Measurements from ENCODE around the gene TOMM7. TPM values are rescaled to one million over a fixed set of nuclear protein-coding genes. Genes with fewer than 3 reads are reported as not detected.

TOMM7 gene
- total and polyA plus RNA-seq, 9 of the 15 experiments (the other 6 are each of a cell fraction or from before 2014, with no cell fraction given): 283 to 1,717 (median 638) TPM

DNA sequence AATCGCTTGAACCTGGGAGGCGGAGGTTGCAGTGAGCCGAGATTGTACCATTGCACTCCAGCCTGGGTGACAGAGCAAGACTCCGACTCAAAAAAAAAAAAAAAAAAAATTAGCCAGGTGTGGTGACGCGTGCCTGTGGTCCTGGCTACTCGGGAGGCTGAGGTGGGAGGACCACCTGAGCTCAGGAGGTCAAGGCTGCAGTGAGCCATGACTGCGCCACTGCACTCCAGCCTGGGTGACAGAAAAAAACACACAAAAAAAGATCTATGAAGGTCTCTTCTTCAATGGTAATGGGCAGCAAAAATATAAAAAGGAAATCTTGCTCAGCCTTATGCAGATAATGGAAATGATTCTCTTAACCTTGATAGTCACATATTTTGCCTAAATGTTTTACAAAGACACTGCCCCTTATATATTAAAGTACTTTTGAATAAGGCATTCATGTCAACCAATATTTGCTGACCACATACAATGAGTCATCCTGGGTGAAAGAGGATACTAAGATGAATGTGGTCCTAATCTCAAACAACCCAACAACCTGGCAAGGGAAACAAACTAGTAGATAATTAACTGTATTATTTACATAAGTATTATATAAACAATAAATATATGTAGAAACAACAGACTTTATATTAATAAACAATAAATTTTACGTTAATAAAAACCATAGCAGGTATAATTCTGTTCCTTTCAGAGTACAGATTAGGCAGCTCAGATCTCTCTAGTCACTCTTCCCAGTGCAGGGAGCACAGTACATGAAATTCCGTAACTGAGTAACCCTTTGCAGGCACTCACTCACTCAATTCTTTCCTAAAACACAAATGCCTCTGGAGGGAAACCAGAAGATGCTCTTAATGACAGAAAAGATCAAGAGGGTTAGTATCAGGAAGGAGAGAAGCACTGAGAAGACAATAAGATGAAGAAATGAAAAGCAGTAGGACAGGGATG lies 8.1 kb downstream of the TOMM7 start (continued):
- peak; percentile 60 for TF ChIP-seq MAFG (tag; conservative IDR thresholded peaks at IDR 0.05)
- no peak for TF ChIP-seq DNMT1 (IDR thresholded peaks at IDR 0.05)
- 0 out of 2 replicates have a peak, but pooled peaks have one; percentile 20 for TF ChIP-seq MAFF (IDR thresholded peaks at IDR 0.05; ENCODE audit: low read length)
- TF ChIP-seq PTBP1 (IDR thresholded peaks at IDR 0.05; ENCODE audit: low read depth, low read length): no peak
- no peak for TF ChIP-seq RCOR1 (IDR thresholded peaks at IDR 0.05; ENCODE audit: borderline replicate concordance in 1 of 2, low read depth in 2 of 2, low read length in 2 of 2)

DNA sequence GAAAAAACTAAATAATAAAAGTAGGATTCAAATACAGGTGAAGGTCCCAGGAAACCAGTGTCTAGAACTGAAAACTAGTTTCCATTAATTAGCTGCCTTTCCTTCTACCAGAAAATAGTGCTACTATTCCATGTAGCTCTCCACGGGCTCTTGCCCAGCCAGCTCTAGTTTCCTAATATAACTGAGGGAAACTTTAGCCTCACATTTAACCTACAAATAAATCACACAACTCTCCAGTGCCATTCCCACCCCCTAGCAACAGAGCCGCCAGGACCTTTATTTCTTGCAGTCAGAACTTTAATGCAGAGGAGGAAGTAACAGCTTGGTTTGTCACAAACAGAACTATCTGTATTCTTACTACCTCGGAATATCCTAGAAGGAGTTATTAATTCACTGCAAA lies 10.3 kb downstream of the TOMM7 start:
- ATAC-seq (no peak), DNase-seq (ENCODE audit: extremely low read depth in 1 of 4, low spot score in 3 of 4) (no peak), FAIRE-seq (no peak)
- no peaks in the 10 kb centered on the region for H3K27me3 ChIP-seq (ENCODE audit: control insufficient read depth in 2 of 2, insufficient read depth in 2 of 2, low read length in 2 of 2)
- in situ Hi-C loops (cut with MboI) (no loop called here), intact Hi-C loops (cut with micrococcal nuclease) (no loop called here)
- no TSS peak for BruUV-seq (replicated peaks)
- H2AFZ ChIP-seq (ENCODE audit: low read depth, low read length): no peak overlapping the region
- no peak overlapping the region for H3K4me3 ChIP-seq
- H3K4me1 ChIP-seq (replicated peaks in 1 of 2; ENCODE audit: control insufficient read depth in 2 of 2, insufficient read depth in 2 of 2, low read length in 2 of 2): no peaks in the 10 kb centered on the region; a peak in 1 of 5 replicates
- no peaks in the 10 kb centered on the region for H3K9me1 ChIP-seq (ENCODE audit: control insufficient read depth, insufficient read depth, low read length)
- H3K79me2 ChIP-seq (ENCODE audit: control insufficient read depth, insufficient read depth, low read length): peaks cover 29% of the 10 kb centered on the region
- no peak overlapping the region for H3K9ac ChIP-seq (ENCODE audit: insufficient read depth in 1 of 2, low read depth in 2 of 2, low read length in 2 of 2)
- H3K27ac ChIP-seq (ENCODE audit: extremely low read depth, low read depth, low read length): no peak overlapping the region
- no peaks in the 10 kb centered on the region for H3K9me3 ChIP-seq (replicated peaks; ENCODE audit: control insufficient read depth, insufficient read depth, low read depth, low read length)
- POLR2A ChIA-PET: interaction anchor here (0.9 to 1.4 kb wide), 3 partner anchors 44 to 251 kb away, joined by 3 to 4 read pairs (median 3); no protein-coding TSS in a partner anchor
- H4K20me1 ChIP-seq (replicated peaks; ENCODE audit: control insufficient read depth, insufficient read depth, low read length): no peaks in the 10 kb centered on the region
- CTCF ChIA-PET (ENCODE audit: low intra/inter-chr PET ratio): no interaction called here
- WGBS (ENCODE audit: insufficient coverage, low coverage, missing lambda C conversion rate): 100% methylated on average over 3 of the region's 3 CpGs
- no peak overlapping the region for H3K4me2 ChIP-seq (ENCODE audit: insufficient read depth, low read length)
- H3K36me3 ChIP-seq (ENCODE audit: control insufficient read depth, insufficient read depth, low read length): peaks cover 53% of the 10 kb centered on the region
- no peak for TF ChIP-seq ZNF232 (CRISPR knock-in tag; IDR thresholded peaks at IDR 0.05)
- TF ChIP-seq CBX8 (IDR thresholded peaks at IDR 0.05; ENCODE audit: borderline replicate concordance, extremely low read depth, low read depth, low read length, poor library complexity, severe bottlenecking): no peak
- TF ChIP-seq, protein P1, sequence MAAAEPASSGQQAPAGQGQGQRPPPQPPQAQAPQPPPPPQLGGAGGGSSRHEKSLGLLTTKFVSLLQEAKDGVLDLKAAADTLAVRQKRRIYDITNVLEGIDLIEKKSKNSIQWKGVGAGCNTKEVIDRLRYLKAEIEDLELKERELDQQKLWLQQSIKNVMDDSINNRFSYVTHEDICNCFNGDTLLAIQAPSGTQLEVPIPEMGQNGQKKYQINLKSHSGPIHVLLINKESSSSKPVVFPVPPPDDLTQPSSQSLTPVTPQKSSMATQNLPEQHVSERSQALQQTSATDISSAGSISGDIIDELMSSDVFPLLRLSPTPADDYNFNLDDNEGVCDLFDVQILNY (CRISPR knock-in tag; IDR thresholded peaks at IDR 0.05): no peak
- no peak for TF ChIP-seq MBD2 (IDR thresholded peaks at IDR 0.05; ENCODE audit: borderline replicate concordance, low read depth)
- no peak for TF ChIP-seq RUNX1 (IDR thresholded peaks at IDR 0.05; ENCODE audit: low read depth)
- no peak for TF ChIP-seq ZNF75A (CRISPR knock-in tag; IDR thresholded peaks at IDR 0.05)
- TF ChIP-seq HNRNPH1 (optimal IDR thresholded peaks at IDR 0.05; ENCODE audit: low read depth, low read length): no peak
- TF ChIP-seq, protein P2, sequence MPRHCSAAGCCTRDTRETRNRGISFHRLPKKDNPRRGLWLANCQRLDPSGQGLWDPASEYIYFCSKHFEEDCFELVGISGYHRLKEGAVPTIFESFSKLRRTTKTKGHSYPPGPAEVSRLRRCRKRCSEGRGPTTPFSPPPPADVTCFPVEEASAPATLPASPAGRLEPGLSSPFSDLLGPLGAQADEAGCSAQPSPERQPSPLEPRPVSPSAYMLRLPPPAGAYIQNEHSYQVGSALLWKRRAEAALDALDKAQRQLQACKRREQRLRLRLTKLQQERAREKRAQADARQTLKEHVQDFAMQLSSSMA (CRISPR knock-in tag; IDR thresholded peaks at IDR 0.05): no peak
- no peak for TF ChIP-seq RFX7 (CRISPR knock-in tag; IDR thresholded peaks at IDR 0.05)
- TF ChIP-seq, protein P3, sequence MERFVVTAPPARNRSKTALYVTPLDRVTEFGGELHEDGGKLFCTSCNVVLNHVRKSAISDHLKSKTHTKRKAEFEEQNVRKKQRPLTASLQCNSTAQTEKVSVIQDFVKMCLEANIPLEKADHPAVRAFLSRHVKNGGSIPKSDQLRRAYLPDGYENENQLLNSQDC (CRISPR knock-in tag; IDR thresholded peaks at IDR 0.05): no peak
- TF ChIP-seq MCM5 (IDR thresholded peaks at IDR 0.05; ENCODE audit: low read depth): no peak
- TF ChIP-seq CEBPG (CRISPR knock-in tag; IDR thresholded peaks at IDR 0.05): no peak
- TF ChIP-seq CEBPG (tag; conservative IDR thresholded peaks at IDR 0.05 in 1 of 2, IDR thresholded peaks at IDR 0.05 in 1 of 2): no peak
- TF ChIP-seq KHSRP (IDR thresholded peaks at IDR 0.05): no peak
- no peak for TF ChIP-seq LCOR (CRISPR knock-in tag; IDR thresholded peaks at IDR 0.05)

Data from K562 (cell line).